Naive B cell (primary cell): Measurements from ENCODE around the gene RIMBP2. TPM values are rescaled to one million over a fixed set of nuclear protein-coding genes. Genes with fewer than 3 reads are reported as not detected.
"Not testable (repeated sequence)": the region's sequence is repeated elsewhere in the genome, so short reads cannot be mapped to it uniquely, and the experiment has no call there.

ENCODE experiments used
- ATAC-seq, 2 donors: fragments of 150-1000 bp; cut with Tn5 transposase; 2 replicates each; pipeline ENCODE4 v1.10.0; 2021; ENCODE audit warnings: low read depth in 2 of 2, mild to moderate bottlenecking in 2 of 2, moderate library complexity in 2 of 2
- DNase-seq: peaks from one replicate; pipeline ENCODE4 v3.0.0; 2022
- H3K27ac Mint-ChIP-seq, 6 donors: one replicate each; pipeline ENCODE4 v1.8.0; 2020 to 2022; ENCODE audit warnings: mild to moderate bottlenecking in 6 of 6, mixed read lengths in 6 of 6, moderate library complexity in 5 of 6, inconsistent platforms in 2 of 6
- H3K27me3 Mint-ChIP-seq, 3 donors: one replicate each; pipeline ENCODE4 v1.8.0; 2021 to 2022; ENCODE audit warnings: mixed read lengths in 3 of 3, mild to moderate bottlenecking in 1 of 3
- H3K36me3 Mint-ChIP-seq, 2 donors: one replicate each; pipeline ENCODE4 v1.8.0; 2020 to 2022; ENCODE audit warnings: mixed read lengths in 2 of 2, inconsistent platforms in 1 of 2, mild to moderate bottlenecking in 1 of 2
- H3K4me1 Mint-ChIP-seq, 3 donors: one replicate each; pipeline ENCODE4 v1.8.0; 2020 to 2022; ENCODE audit warnings: mixed read lengths in 3 of 3, inconsistent platforms in 1 of 3, mild to moderate bottlenecking in 1 of 3, moderate library complexity in 1 of 3
- H3K4me3 Mint-ChIP-seq, 8 donors: one replicate each; pipeline ENCODE4 v1.8.0; 2020 to 2022; ENCODE audit warnings: mild to moderate bottlenecking in 8 of 8, mixed read lengths in 8 of 8, moderate library complexity in 8 of 8, inconsistent platforms in 2 of 8
- H3K9me3 Mint-ChIP-seq, 7 donors: one replicate each; pipeline ENCODE4 v1.8.0; 2020 to 2022; ENCODE audit warnings: mixed read lengths in 7 of 7, mild to moderate bottlenecking in 5 of 7, inconsistent platforms in 2 of 7, moderate library complexity in 1 of 7
- polyA plus RNA-seq, 6 donors: library from polyadenylated mRNA; unstranded; fragments of 300-500 nt; fragmentation: Illumina TruSeq; gene quantifications; one replicate each; pipeline ENCODE4 v1.2.3, GENCODE V29; 2021; ENCODE audit warnings: low read depth in 6 of 6

Gene RIMBP2
- polyA plus RNA-seq, 6 donors from 2014 or later: 0.04 TPM; not detected in 5

- Mint-ChIP-seq H3K4me3 (no peak overlapping the region), H3K27ac (no peak overlapping the region), H3K9me3 (peaks cover 4 to 13% (median 9%) of the 10 kb centered on the region in 7 donors), H3K27me3 (peaks cover 0 to 13% (median 9%) of the 10 kb centered on the region in 3 donors), H3K36me3 (peaks cover 0 to 11% of the 10 kb centered on the region in 2 donors), H3K4me1 (no peaks in the 10 kb centered on the region)
- DNase-seq (no peak), ATAC-seq (no peak)
Measured at GRCh38 chr12:130592641-130593040, 123.5 kb downstream of the RIMBP2 start.

- ATAC-seq (no peak), DNase-seq (no peak)
- Mint-ChIP-seq H3K36me3 (peaks cover 0 to 8% of the 10 kb centered on the region in 2 donors), H3K27me3 (peaks cover 0 to 13% (median 9%) of the 10 kb centered on the region in 3 donors), H3K4me3 (no peak overlapping the region), H3K27ac (no peak overlapping the region), H3K4me1 (no peaks in the 10 kb centered on the region), H3K9me3 (peaks cover 0 to 9% (median 4%) of the 10 kb centered on the region in 7 donors)
Measured at GRCh38 chr12:130591736-130592135, 124.4 kb downstream of the RIMBP2 start.

- no peak for ATAC-seq
- no peak overlapping the region for H3K4me3 Mint-ChIP-seq
- peaks cover 0 to 10% (median 5%) of the 10 kb centered on the region in 7 donors for H3K9me3 Mint-ChIP-seq
Measured at GRCh38 chr12:130590685-130591084, 125.4 kb downstream of the RIMBP2 start.

GRCh38 chr12:130589540-130590317 lies 126.4 kb downstream of the RIMBP2 start:
- H3K27me3 Mint-ChIP-seq: peaks cover 0 to 13% (median 9%) of the 10 kb centered on the region in 3 donors
- ATAC-seq (no peak), DNase-seq (no peak)
- H3K36me3 Mint-ChIP-seq: peaks cover 0 to 8% of the 10 kb centered on the region in 2 donors
- no peaks in the 10 kb centered on the region for H3K4me1 Mint-ChIP-seq
- H3K9me3 Mint-ChIP-seq: peaks cover 0 to 12% (median 5%) of the 10 kb centered on the region in 7 donors
- no peak overlapping the region for H3K27ac Mint-ChIP-seq
- H3K4me3 Mint-ChIP-seq: no peak overlapping the region

More at GRCh38 chr12:130590685-130591084, 125.4 kb downstream of the RIMBP2 start:
- Mint-ChIP-seq H3K36me3 (peaks cover 0 to 8% of the 10 kb centered on the region in 2 donors), H3K4me1 (no peaks in the 10 kb centered on the region), H3K27ac (no peak overlapping the region), H3K27me3 (peaks cover 0 to 13% (median 9%) of the 10 kb centered on the region in 3 donors)
- DNase-seq: no peak

- DNase-seq: no peak
- H3K27ac Mint-ChIP-seq: no peak overlapping the region
- no peak for ATAC-seq
- peaks cover 0 to 8% of the 10 kb centered on the region in 2 donors for H3K36me3 Mint-ChIP-seq
- peaks cover 0 to 13% (median 9%) of the 10 kb centered on the region in 3 donors for H3K27me3 Mint-ChIP-seq
- H3K9me3 Mint-ChIP-seq: peaks cover 0 to 12% (median 4%) of the 10 kb centered on the region in 7 donors
- no peaks in the 10 kb centered on the region for H3K4me1 Mint-ChIP-seq
- no peak overlapping the region for H3K4me3 Mint-ChIP-seq
Measured at GRCh38 chr12:130588696-130589539, 127.2 kb downstream of the RIMBP2 start.

GRCh38 chr12:130587966-130588365 lies 128.1 kb downstream of the RIMBP2 start:
- H3K36me3 Mint-ChIP-seq: peaks cover 0 to 8% of the 10 kb centered on the region in 2 donors
- no peak for DNase-seq
- H3K4me1 Mint-ChIP-seq: no peaks in the 10 kb centered on the region
- peaks cover 0 to 10% (median 9%) of the 10 kb centered on the region in 3 donors for H3K27me3 Mint-ChIP-seq
- peaks cover 0 to 11% (median 4%) of the 10 kb centered on the region in 7 donors for H3K9me3 Mint-ChIP-seq
- H3K4me3 Mint-ChIP-seq: no peak overlapping the region
- H3K27ac Mint-ChIP-seq: no peak overlapping the region
- no peak for ATAC-seq

GRCh38 chr12:130584475-130584874 lies 131.6 kb downstream of the RIMBP2 start:
- not testable (repeated sequence) for H3K27me3 Mint-ChIP-seq
- H3K9me3 Mint-ChIP-seq: peaks cover 0 to 14% (median 5%) of the 10 kb centered on the region in 7 donors

GRCh38 chr12:130583800-130584199 lies 132.3 kb downstream of the RIMBP2 start:
- peaks cover 0 to 1% (median 0%) of the 10 kb centered on the region in 3 donors for H3K4me1 Mint-ChIP-seq
- H3K4me3 Mint-ChIP-seq: no peak overlapping the region
- peaks cover 0 to 14% (median 6%) of the 10 kb centered on the region in 7 donors for H3K9me3 Mint-ChIP-seq
- H3K27me3 Mint-ChIP-seq: peaks cover 0 to 8% (median 6%) of the 10 kb centered on the region in 3 donors
- no peak overlapping the region for H3K27ac Mint-ChIP-seq
- DNase-seq (no peak), ATAC-seq (no peak)
- H3K36me3 Mint-ChIP-seq: peaks cover 0 to 8% of the 10 kb centered on the region in 2 donors

More at GRCh38 chr12:130584475-130584874, 131.6 kb downstream of the RIMBP2 start:
- not testable (repeated sequence) for ATAC-seq, H3K4me1 Mint-ChIP-seq, H3K36me3 Mint-ChIP-seq, DNase-seq, H3K27ac Mint-ChIP-seq, H3K4me3 Mint-ChIP-seq

- peaks cover 0 to 7% (median 2%) of the 10 kb centered on the region in 3 donors for H3K27me3 Mint-ChIP-seq
- H3K9me3 Mint-ChIP-seq: peaks cover 0 to 14% (median 6%) of the 10 kb centered on the region in 7 donors
- peaks cover 0 to 1% (median 0%) of the 10 kb centered on the region in 3 donors for H3K4me1 Mint-ChIP-seq
- DNase-seq: no peak
- no peak for ATAC-seq
- H3K27ac Mint-ChIP-seq: no peak overlapping the region
- no peak overlapping the region for H3K4me3 Mint-ChIP-seq
- H3K36me3 Mint-ChIP-seq: peaks cover 0 to 7% of the 10 kb centered on the region in 2 donors
Measured at GRCh38 chr12:130583317-130583716, 132.8 kb downstream of the RIMBP2 start.

- no peaks in the 10 kb centered on the region for H3K27me3 Mint-ChIP-seq
Measured at GRCh38 chr12:130582286-130582685, 133.8 kb downstream of the RIMBP2 start.

GRCh38 chr12:130581782-130582181 lies 134.3 kb downstream of the RIMBP2 start:
- peaks cover 0 to 9% (median 5%) of the 10 kb centered on the region in 7 donors for H3K9me3 Mint-ChIP-seq
- no peaks in the 10 kb centered on the region for H3K36me3 Mint-ChIP-seq
- DNase-seq (no peak), ATAC-seq (no peak)
- H3K4me1 Mint-ChIP-seq: peaks cover 0 to 1% (median 0%) of the 10 kb centered on the region in 3 donors
- H3K27ac Mint-ChIP-seq: peak overlapping the region in 1 of 6 donors; percentile 8
- no peaks in the 10 kb centered on the region for H3K27me3 Mint-ChIP-seq
- no peak overlapping the region for H3K4me3 Mint-ChIP-seq

More at GRCh38 chr12:130582286-130582685, 133.8 kb downstream of the RIMBP2 start:
- H3K9me3 Mint-ChIP-seq: peaks cover 0 to 9% (median 5%) of the 10 kb centered on the region in 7 donors
- DNase-seq (no peak), ATAC-seq (no peak)
- H3K4me1 Mint-ChIP-seq: peaks cover 0 to 1% (median 0%) of the 10 kb centered on the region in 3 donors
- no peaks in the 10 kb centered on the region for H3K36me3 Mint-ChIP-seq
- no peak overlapping the region for H3K27ac Mint-ChIP-seq
- no peak overlapping the region for H3K4me3 Mint-ChIP-seq

- Mint-ChIP-seq H3K4me1 (peaks cover 0 to 1% (median 0%) of the 10 kb centered on the region in 3 donors), H3K27ac (no peak overlapping the region), H3K9me3 (peaks cover 0 to 9% (median 4%) of the 10 kb centered on the region in 7 donors), H3K4me3 (peak overlapping the region in 1 of 8 donors; percentile 30), H3K27me3 (no peaks in the 10 kb centered on the region), H3K36me3 (no peaks in the 10 kb centered on the region)
- DNase-seq (no peak), ATAC-seq (no peak)
Measured at GRCh38 chr12:130579231-130579630, 136.9 kb downstream of the RIMBP2 start.

GRCh38 chr12:130577351-130577750 lies 138.7 kb downstream of the RIMBP2 start:
- Mint-ChIP-seq H3K4me3 (no peak overlapping the region), H3K9me3 (peaks cover 0 to 9% (median 4%) of the 10 kb centered on the region in 7 donors), H3K27me3 (peaks cover 0 to 3% (median 0%) of the 10 kb centered on the region in 3 donors), H3K27ac (no peak overlapping the region), H3K36me3 (no peaks in the 10 kb centered on the region), H3K4me1 (peaks cover 0 to 1% (median 0%) of the 10 kb centered on the region in 3 donors)
- ATAC-seq: no peak
- no peak for DNase-seq
